ENCODE results near the gene NUDT17. TPM values are rescaled to one million over a fixed set of nuclear protein-coding genes. Genes with fewer than 3 reads are reported as not detected.

Gene NUDT17
- total and polyA plus RNA-seq, 9 of the 15 experiments (the other 6 are each of a cell fraction or from before 2014, with no cell fraction given), result 2.1 to 10.0 (median 6.1) TPM

DNA sequence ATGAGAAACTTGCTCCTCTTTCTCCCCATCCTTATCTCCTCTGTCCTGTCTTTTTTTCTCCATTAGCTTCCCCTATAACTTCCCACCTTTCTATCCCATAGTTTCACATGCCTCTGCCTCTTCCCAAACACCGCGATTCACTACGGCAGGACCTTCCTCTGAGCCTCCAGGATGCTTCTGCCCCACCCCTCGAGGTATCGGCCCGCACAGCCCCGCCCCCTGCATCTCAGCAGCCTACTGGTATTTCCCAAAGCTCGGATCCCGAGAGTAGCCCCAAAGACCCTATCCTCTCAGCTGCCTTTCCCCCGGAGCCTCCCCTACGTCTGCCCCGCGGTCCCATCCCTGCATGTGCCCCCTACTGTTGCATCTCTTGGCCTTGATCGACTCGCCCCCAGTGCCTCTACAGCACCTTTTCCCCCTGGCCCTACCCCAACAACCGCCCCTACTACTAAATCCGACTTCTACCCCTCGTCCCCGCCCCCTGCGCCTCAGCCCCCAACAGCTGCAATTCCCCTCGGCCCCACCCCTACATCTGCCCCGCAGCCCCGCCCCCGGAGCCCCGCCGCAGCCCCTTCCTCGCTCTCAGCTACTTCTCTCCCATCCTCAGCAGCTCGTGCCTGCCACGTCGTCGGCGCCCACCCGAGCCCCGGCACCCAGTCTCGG, 12.9 kb downstream of the NUDT17 start (continued):
- TF ChIP-seq BCLAF1 (IDR thresholded peaks at IDR 0.05; ENCODE audit: borderline replicate concordance in 1 of 2, control insufficient read depth in 1 of 2, low read depth in 2 of 2, low read length in 1 of 2), result no peak
- TF ChIP-seq CBX1 (IDR thresholded peaks at IDR 0.05; ENCODE audit: low read depth), result 0 out of 2 replicates have a peak, but pooled peaks have one; percentile 14
- TF ChIP-seq HSF4 (CRISPR knock-in tag; IDR thresholded peaks at IDR 0.05; ENCODE audit: borderline replicate concordance), result no peak
- TF ChIP-seq DMBX1 (CRISPR knock-in tag; IDR thresholded peaks at IDR 0.05; ENCODE audit: borderline replicate concordance), result no peak
- TF ChIP-seq SIN3B (IDR thresholded peaks at IDR 0.05; ENCODE audit: low read depth), result no peak
- TF ChIP-seq PYGO2 (tag; IDR thresholded peaks at IDR 0.05), result no peak
- no peak for TF ChIP-seq DDX20 (tag; IDR thresholded peaks at IDR 0.05; ENCODE audit: low read depth)
- peak; percentile 51; the same call in 1 of the 2 replicates for TF ChIP-seq ZNF512 (tag; IDR thresholded peaks at IDR 0.05)
- TF ChIP-seq, protein P1, sequence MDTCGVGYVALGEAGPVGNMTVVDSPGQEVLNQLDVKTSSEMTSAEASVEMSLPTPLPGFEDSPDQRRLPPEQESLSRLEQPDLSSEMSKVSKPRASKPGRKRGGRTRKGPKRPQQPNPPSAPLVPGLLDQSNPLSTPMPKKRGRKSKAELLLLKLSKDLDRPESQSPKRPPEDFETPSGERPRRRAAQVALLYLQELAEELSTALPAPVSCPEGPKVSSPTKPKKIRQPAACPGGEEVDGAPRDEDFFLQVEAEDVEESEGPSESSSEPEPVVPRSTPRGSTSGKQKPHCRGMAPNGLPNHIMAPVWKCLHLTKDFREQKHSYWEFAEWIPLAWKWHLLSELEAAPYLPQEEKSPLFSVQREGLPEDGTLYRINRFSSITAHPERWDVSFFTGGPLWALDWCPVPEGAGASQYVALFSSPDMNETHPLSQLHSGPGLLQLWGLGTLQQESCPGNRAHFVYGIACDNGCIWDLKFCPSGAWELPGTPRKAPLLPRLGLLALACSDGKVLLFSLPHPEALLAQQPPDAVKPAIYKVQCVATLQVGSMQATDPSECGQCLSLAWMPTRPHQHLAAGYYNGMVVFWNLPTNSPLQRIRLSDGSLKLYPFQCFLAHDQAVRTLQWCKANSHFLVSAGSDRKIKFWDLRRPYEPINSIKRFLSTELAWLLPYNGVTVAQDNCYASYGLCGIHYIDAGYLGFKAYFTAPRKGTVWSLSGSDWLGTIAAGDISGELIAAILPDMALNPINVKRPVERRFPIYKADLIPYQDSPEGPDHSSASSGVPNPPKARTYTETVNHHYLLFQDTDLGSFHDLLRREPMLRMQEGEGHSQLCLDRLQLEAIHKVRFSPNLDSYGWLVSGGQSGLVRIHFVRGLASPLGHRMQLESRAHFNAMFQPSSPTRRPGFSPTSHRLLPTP (IDR thresholded peaks at IDR 0.05; ENCODE audit: borderline replicate concordance, extremely low read depth, insufficient read length), result no peak
- no peak for TF ChIP-seq BCL6 (CRISPR knock-in tag; IDR thresholded peaks at IDR 0.05)
- TF ChIP-seq ZNF76 (CRISPR knock-in tag; IDR thresholded peaks at IDR 0.05; ENCODE audit: borderline replicate concordance), result no peak
- 0 out of 4 replicates have a peak, but pooled peaks of 1 of the 2 experiments have one; percentile 35 for TF ChIP-seq HDAC1 (IDR thresholded peaks at IDR 0.05)
- TF ChIP-seq ZNF740 (CRISPR knock-in tag; IDR thresholded peaks at IDR 0.05), result peak; percentile 75; the same call in 1 of the 2 replicates
- TF ChIP-seq ZNF740 (tag; IDR thresholded peaks at IDR 0.05), result no peak
